GM12892 (cell line): Measurements from ENCODE around the gene BLMH.

ENCODE experiments used
- POLR2A ChIP-seq: IDR thresholded peaks from 2 replicates; pipeline ENCODE4 v1.6.1; 2011; ENCODE audit warnings: low read depth, low read length, control low read depth
- TAF1 ChIP-seq: IDR thresholded peaks from 2 replicates; pipeline ENCODE4 v1.6.1; 2011; ENCODE audit warnings: low read depth, mild to moderate bottlenecking, control low read depth, low read length, borderline replicate concordance

- TF ChIP-seq POLR2A (no peak), TAF1 (no peak)
Observed at GRCh38 chr17:30273373-30273772, 18.4 kb downstream of the BLMH start.
